WTC11 (cell line): ENCODE measurements around the gene ELOVL1. TPM values are rescaled to one million over a fixed set of nuclear protein-coding genes. Genes with fewer than 3 reads are reported as not detected.

Source experiments
- ATAC-seq: fragments of 200-7000 bp; cut with Tn5 transposase; 2 replicates; pipeline ENCODE4 v1.10.0; 2021; ENCODE audit warnings: mild to moderate bottlenecking, moderate library complexity
- CTCF ChIA-PET: fragments of 300-600 bp; sonication (Branson Sonifier 250); formaldehyde crosslinking; loops from one replicate; lab custom pipeline; 2021; ENCODE audit warnings: antibody characterized with exemption; lab: Charles Lee
- POLR2A ChIA-PET: fragments of 350-600 bp; sonication (Branson Sonifier 250); formaldehyde crosslinking; loops from one replicate; lab custom pipeline; 2021; ENCODE audit warnings: antibody characterized with exemption; lab: Charles Lee
- DNase-seq: peaks from one replicate; pipeline ENCODE4 v3.0.0; 2021; ENCODE audit warnings: low spot score
- H3K27ac Mint-ChIP-seq: 2 replicates; pipeline ENCODE4 v1.8.0; 2021; ENCODE audit warnings: mixed read lengths
- H3K27me3 Mint-ChIP-seq: 2 replicates; pipeline ENCODE4 v1.8.0; 2021; ENCODE audit warnings: low read depth, mild to moderate bottlenecking, moderate library complexity, mixed read lengths
- H3K36me3 Mint-ChIP-seq: 2 replicates; pipeline ENCODE4 v1.8.0; 2021; ENCODE audit warnings: mixed read lengths
- H3K4me1 Mint-ChIP-seq: 2 replicates; pipeline ENCODE4 v1.8.0; 2022; ENCODE audit warnings: mixed read lengths
- H3K4me3 Mint-ChIP-seq: 2 replicates; pipeline ENCODE4 v1.8.0; 2021; ENCODE audit warnings: mild to moderate bottlenecking, moderate library complexity, mixed read lengths
- H3K9me3 Mint-ChIP-seq: 2 replicates; pipeline ENCODE4 v1.8.0; 2021; ENCODE audit warnings: mixed read lengths
- AFF4 ChIP-seq: sonication (generic); formaldehyde crosslinking; IDR thresholded peaks from 2 replicates; pipeline ENCODE4 v1.8.1; 2023; ENCODE audit warnings: mild to moderate bottlenecking, missing genetic modification reagents, borderline replicate concordance
- ATF3 ChIP-seq: sonication (generic); formaldehyde crosslinking; conservative IDR thresholded peaks from 2 replicates; pipeline ENCODE4 v1.8.1; 2022; ENCODE audit warnings: mild to moderate bottlenecking, missing genetic modification reagents
- CDX4 ChIP-seq: fragments of 250-450 bp; sonication (Bioruptor Pico); IDR thresholded peaks from 2 replicates; pipeline ENCODE4 v1.9.0; 2021; ENCODE audit warnings: moderate library complexity, mild to moderate bottlenecking, inconsistent platforms, borderline replicate concordance
- CREM ChIP-seq: sonication (generic); formaldehyde crosslinking; IDR thresholded peaks from 2 replicates; pipeline ENCODE4 v1.8.1; 2022; ENCODE audit warnings: mild to moderate bottlenecking, missing genetic modification reagents, moderate library complexity
- ERG ChIP-seq: fragments of 250-450 bp; sonication (Bioruptor Pico); IDR thresholded peaks from 2 replicates; pipeline ENCODE4 v1.8.0; 2021; ENCODE audit warnings: mild to moderate bottlenecking
- ESRRA ChIP-seq: sonication (generic); formaldehyde crosslinking; IDR thresholded peaks from 2 replicates; pipeline ENCODE4 v1.8.1; 2022; ENCODE audit warnings: mild to moderate bottlenecking, missing genetic modification reagents, borderline replicate concordance
- IRF2 ChIP-seq: sonication (generic); formaldehyde crosslinking; IDR thresholded peaks from 2 replicates; pipeline ENCODE4 v1.8.0; 2022; ENCODE audit warnings: low read depth, missing genetic modification reagents, borderline replicate concordance
- MXD4 ChIP-seq: fragments of 250-450 bp; sonication (Bioruptor Pico); IDR thresholded peaks from 2 replicates; pipeline ENCODE4 v1.8.0; 2021; ENCODE audit warnings: mild to moderate bottlenecking, moderate library complexity, borderline replicate concordance
- NR2C2 ChIP-seq: sonication (generic); formaldehyde crosslinking; IDR thresholded peaks from 2 replicates; pipeline ENCODE4 v1.8.0; 2022; ENCODE audit warnings: mild to moderate bottlenecking, missing genetic modification reagents
- PRRX2 ChIP-seq: fragments of 250-450 bp; sonication (Bioruptor Pico); IDR thresholded peaks from 2 replicates; pipeline ENCODE4 v1.8.0; 2021; ENCODE audit warnings: mild to moderate bottlenecking
- RELA ChIP-seq: sonication (generic); formaldehyde crosslinking; IDR thresholded peaks from 2 replicates; pipeline ENCODE4 v1.8.1; 2022; ENCODE audit warnings: missing genetic modification reagents, mild to moderate bottlenecking, borderline replicate concordance
- TEAD1 ChIP-seq: sonication (generic); formaldehyde crosslinking; IDR thresholded peaks from 2 replicates; pipeline ENCODE4 v1.8.0; 2022; ENCODE audit warnings: mild to moderate bottlenecking, missing genetic modification reagents
- ZNF138 ChIP-seq: sonication (generic); formaldehyde crosslinking; conservative IDR thresholded peaks from 2 replicates; pipeline ENCODE4 v1.8.1; 2022; ENCODE audit warnings: mild to moderate bottlenecking, moderate library complexity, missing genetic modification reagents
- ZNF219 ChIP-seq: sonication (generic); formaldehyde crosslinking; IDR thresholded peaks from 2 replicates; pipeline ENCODE4 v1.8.0; 2023; ENCODE audit warnings: missing genetic modification reagents, mild to moderate bottlenecking, borderline replicate concordance
- ZNF396 ChIP-seq: fragments of 250-450 bp; sonication (Bioruptor Pico); IDR thresholded peaks from 2 replicates; pipeline ENCODE4 v1.8.0; 2021; ENCODE audit warnings: mild to moderate bottlenecking, moderate library complexity, borderline replicate concordance
- microRNA-seq: library from miRNA; unstranded; fragments of <30 nt; microRNA quantifications from one replicate; pipeline ENCODE4 v1.2.0, GENCODE V29; 2022; ENCODE audit warnings: borderline number of aligned reads
- total RNA-seq: library from RNA; stranded (reverse); gene quantifications from 3 replicates; pipeline ENCODE4 v1.2.3, GENCODE V29; 2021

The ELOVL1 gene
- total RNA-seq, 1 experiment from 2014 or later = 26.6 TPM

- ATAC-seq (no peak), DNase-seq (no peak)
- POLR2A ChIA-PET = no interaction called here
- Mint-ChIP-seq H3K27ac (no peak overlapping the region), H3K4me3 (no peak overlapping the region), H3K36me3 (no peaks in the 10 kb centered on the region), H3K9me3 (no peaks in the 10 kb centered on the region), H3K4me1 (peaks cover 6% of the 10 kb centered on the region), H3K27me3 (no peaks in the 10 kb centered on the region)
- TF ChIP-seq AFF4 (no peak), TEAD1 (CRISPR knock-in tag) (no peak), PRRX2 (no peak), ESRRA (no peak)
- CTCF ChIA-PET = interaction anchor here (1.5 kb wide), 1 partner anchor 29 kb away, joined by 3 read pairs; the partner anchor contains the start of gene C1orf210
These were observed 53.6 kb downstream of the ELOVL1 start for GRCh38 chr1:43314233-43314632.

- TF ChIP-seq IRF2 (CRISPR knock-in tag) = no peak
- TF ChIP-seq CDX4 (CRISPR knock-in tag) = no peak
- no peak for TF ChIP-seq ZNF138
- no peak for TF ChIP-seq CREM (CRISPR knock-in tag)
- no peak for TF ChIP-seq RELA (CRISPR knock-in tag)
- TF ChIP-seq ATF3 (CRISPR knock-in tag) = no peak
- TF ChIP-seq NR2C2 (CRISPR knock-in tag) = no peak
- TF ChIP-seq ZNF396 = no peak
- TF ChIP-seq ZNF219 (CRISPR knock-in tag) = no peak
- TF ChIP-seq ERG = no peak
- TF ChIP-seq MXD4 (CRISPR knock-in tag) = no peak
- Mint-ChIP-seq H3K4me3 (no peak overlapping the region), H3K27ac (no peak overlapping the region), H3K9me3 (no peaks in the 10 kb centered on the region), H3K4me1 (peaks cover 6% of the 10 kb centered on the region), H3K36me3 (no peaks in the 10 kb centered on the region), H3K27me3 (no peaks in the 10 kb centered on the region)
- no peak for ATAC-seq
- ChIA-PET CTCF (interaction anchor here (1.5 kb wide), 1 partner anchor 29 kb away, joined by 3 read pairs; the partner anchor contains the start of gene C1orf210), POLR2A (no interaction called here)
- DNase-seq = no peak
These were observed 54.0 kb downstream of the ELOVL1 start for GRCh38 chr1:43313771-43314170.

Small RNAs within 50 kb of the gene (microRNA-seq; reads per million reads assigned to microRNA genes)
- gene MIR6734 = not detected

Other genes with a start within 250 kb of the ELOVL1 start
- 66.7 to 93.7 TPM (median 67.7 TPM) in 3 replicates for gene EBNA1BP2, start 195.7 kb downstream of the ELOVL1 start, total RNA-seq
- gene CFAP57, start 195.7 kb downstream of the ELOVL1 start, total RNA-seq = 0.27 to 0.78 TPM (median 0.42 TPM) in 3 replicates
- 21.5 to 27.8 TPM (median 25.1 TPM) in 3 replicates for gene TMEM125, start 98.0 kb downstream of the ELOVL1 start, total RNA-seq
- 11.7 to 14.0 TPM (median 12.8 TPM) in 3 replicates for gene C1orf210, start 82.4 kb downstream of the ELOVL1 start, total RNA-seq
- 2.5 to 3.7 TPM (median 2.6 TPM) in 3 replicates for gene TIE1, start 67.0 kb downstream of the ELOVL1 start, total RNA-seq
- gene MPL, start 30.2 kb downstream of the ELOVL1 start, total RNA-seq = 0.15 to 0.44 TPM (median 0.21 TPM) in 3 replicates
- 246 to 280 TPM (median 265 TPM) in 3 replicates for gene CDC20, start 9.0 kb downstream of the ELOVL1 start, total RNA-seq
- gene MED8, start 21.8 kb upstream of the ELOVL1 start, total RNA-seq = 17.7 to 19.5 TPM (median 18.0 TPM) in 3 replicates
- 20.2 to 28.4 TPM (median 21.5 TPM) in 3 replicates for gene SZT2, start 21.9 kb upstream of the ELOVL1 start, total RNA-seq
- 23.2 to 24.5 TPM (median 24.2 TPM) in 3 replicates for gene HYI, start 85.9 kb upstream of the ELOVL1 start, total RNA-seq
- gene PTPRF, start 162.9 kb upstream of the ELOVL1 start, total RNA-seq = 248 to 295 TPM (median 275 TPM) in 3 replicates